ENCODE results near the gene NUDCD3. TPM values are rescaled to one million over a fixed set of nuclear protein-coding genes. Genes with fewer than 3 reads are reported as not detected.

NUDCD3 gene
- total RNA-seq, 1 experiment from 2014 or later = 117 TPM

- in situ Hi-C loops (cut with HindIII; ENCODE audit: low pct_unique_long_range_greater_than_20kb, low sequenced_read_pairs) = no loop called here
- ATAC-seq (0 out of 2 replicates have a peak, but pooled peaks have one; percentile 36), DNase-seq (ENCODE audit: low read depth, low spot score) (no peak)
- Histone ChIP-seq H3K27ac (ENCODE audit: low read length) (no peak overlapping the region), H3K9me3 (ENCODE audit: control insufficient read depth, insufficient read depth, low read depth, low read length) (no peaks in the 10 kb centered on the region), H3K4me3 (ENCODE audit: low read depth in 2 of 2, low read length in 2 of 2) (no peak overlapping the region), H3K36me3 (ENCODE audit: control insufficient read depth, insufficient read depth, low read length) (no peaks in the 10 kb centered on the region), H3K4me1 (ENCODE audit: control insufficient read depth, insufficient read depth, low read length) (no peaks in the 10 kb centered on the region), H3K27me3 (ENCODE audit: control insufficient read depth, insufficient read depth, low read length) (no peaks in the 10 kb centered on the region)
- intact Hi-C loops (cut with micrococcal nuclease; ENCODE audit: unreplicated experiment) = no loop called here
- BruUV-seq (replicated peaks) = no TSS peak
- TF ChIP-seq CTCF (IDR thresholded peaks at IDR 0.05) (no peak), SIN3A (IDR thresholded peaks at IDR 0.05; ENCODE audit: borderline replicate concordance, insufficient read depth, low read depth, low read length) (no peak), POLR2AphosphoS5 (IDR thresholded peaks at IDR 0.05; ENCODE audit: low read depth, low read length) (no peak), TCF7L2 (IDR thresholded peaks at IDR 0.05; ENCODE audit: low read depth, low read length) (no peak)
- TF ChIP-seq, protein P1, sequence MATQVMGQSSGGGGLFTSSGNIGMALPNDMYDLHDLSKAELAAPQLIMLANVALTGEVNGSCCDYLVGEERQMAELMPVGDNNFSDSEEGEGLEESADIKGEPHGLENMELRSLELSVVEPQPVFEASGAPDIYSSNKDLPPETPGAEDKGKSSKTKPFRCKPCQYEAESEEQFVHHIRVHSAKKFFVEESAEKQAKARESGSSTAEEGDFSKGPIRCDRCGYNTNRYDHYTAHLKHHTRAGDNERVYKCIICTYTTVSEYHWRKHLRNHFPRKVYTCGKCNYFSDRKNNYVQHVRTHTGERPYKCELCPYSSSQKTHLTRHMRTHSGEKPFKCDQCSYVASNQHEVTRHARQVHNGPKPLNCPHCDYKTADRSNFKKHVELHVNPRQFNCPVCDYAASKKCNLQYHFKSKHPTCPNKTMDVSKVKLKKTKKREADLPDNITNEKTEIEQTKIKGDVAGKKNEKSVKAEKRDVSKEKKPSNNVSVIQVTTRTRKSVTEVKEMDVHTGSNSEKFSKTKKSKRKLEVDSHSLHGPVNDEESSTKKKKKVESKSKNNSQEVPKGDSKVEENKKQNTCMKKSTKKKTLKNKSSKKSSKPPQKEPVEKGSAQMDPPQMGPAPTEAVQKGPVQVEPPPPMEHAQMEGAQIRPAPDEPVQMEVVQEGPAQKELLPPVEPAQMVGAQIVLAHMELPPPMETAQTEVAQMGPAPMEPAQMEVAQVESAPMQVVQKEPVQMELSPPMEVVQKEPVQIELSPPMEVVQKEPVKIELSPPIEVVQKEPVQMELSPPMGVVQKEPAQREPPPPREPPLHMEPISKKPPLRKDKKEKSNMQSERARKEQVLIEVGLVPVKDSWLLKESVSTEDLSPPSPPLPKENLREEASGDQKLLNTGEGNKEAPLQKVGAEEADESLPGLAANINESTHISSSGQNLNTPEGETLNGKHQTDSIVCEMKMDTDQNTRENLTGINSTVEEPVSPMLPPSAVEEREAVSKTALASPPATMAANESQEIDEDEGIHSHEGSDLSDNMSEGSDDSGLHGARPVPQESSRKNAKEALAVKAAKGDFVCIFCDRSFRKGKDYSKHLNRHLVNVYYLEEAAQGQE (IDR thresholded peaks at IDR 0.05; ENCODE audit: insufficient read depth in 1 of 2, low read depth in 2 of 2, low read length in 1 of 2) = no peak
- CTCF ChIA-PET = no interaction called here
- POLR2A ChIA-PET = no interaction called here
Observed at GRCh38 chr7:44531421-44532380, 41.2 kb upstream of the NUDCD3 start.

- POLR2A ChIA-PET = no interaction called here
- TF ChIP-seq SIN3A (IDR thresholded peaks at IDR 0.05; ENCODE audit: borderline replicate concordance, insufficient read depth, low read depth, low read length) (no peak), CTCF (IDR thresholded peaks at IDR 0.05) (no peak), TCF7L2 (IDR thresholded peaks at IDR 0.05; ENCODE audit: low read depth, low read length) (no peak), POLR2AphosphoS5 (IDR thresholded peaks at IDR 0.05; ENCODE audit: low read depth, low read length) (no peak)
- TF ChIP-seq, protein P1 (IDR thresholded peaks at IDR 0.05; ENCODE audit: insufficient read depth in 1 of 2, low read depth in 2 of 2, low read length in 1 of 2) = no peak
- ATAC-seq = peak; percentile 32; the same call in 1 of the 2 replicates
- no peak overlapping the region for H3K27ac ChIP-seq (ENCODE audit: low read length)
- intact Hi-C loops (cut with micrococcal nuclease; ENCODE audit: unreplicated experiment) = no loop called here
- no peaks in the 10 kb centered on the region for H3K4me1 ChIP-seq (ENCODE audit: control insufficient read depth, insufficient read depth, low read length)
- CTCF ChIA-PET = no interaction called here
- H3K27me3 ChIP-seq (ENCODE audit: control insufficient read depth, insufficient read depth, low read length) = no peaks in the 10 kb centered on the region
- no peaks in the 10 kb centered on the region for H3K36me3 ChIP-seq (ENCODE audit: control insufficient read depth, insufficient read depth, low read length)
- in situ Hi-C loops (cut with HindIII; ENCODE audit: low pct_unique_long_range_greater_than_20kb, low sequenced_read_pairs) = no loop called here
- H3K4me3 ChIP-seq (ENCODE audit: low read depth in 2 of 2, low read length in 2 of 2) = no peak overlapping the region
- no TSS peak for BruUV-seq (replicated peaks)
- DNase-seq (ENCODE audit: low read depth, low spot score) = no peak
- no peaks in the 10 kb centered on the region for H3K9me3 ChIP-seq (ENCODE audit: control insufficient read depth, insufficient read depth, low read depth, low read length)
Observed at GRCh38 chr7:44530990-44531389, 40.5 kb upstream of the NUDCD3 start.
